Neural progenitor cell (in vitro differentiated cells): ENCODE measurements around the gene KLHDC8A.

Experiments used
- CTCF ChIP-seq: fragments of 200-600 bp; sonication (generic); IDR thresholded peaks from 2 replicates; pipeline ENCODE4 v1.5.1; 2017; ENCODE audit warnings: antibody characterized with exemption, mild to moderate bottlenecking
- EZH2 ChIP-seq: fragments of 200-600 bp; sonication (generic); IDR thresholded peaks from 2 replicates; pipeline ENCODE4 v1.6.1; 2017; ENCODE audit warnings: antibody characterized with exemption, mild to moderate bottlenecking, moderate library complexity

- TF ChIP-seq CTCF (no peak), EZH2 (no peak)
These were observed 3.1 kb downstream of the KLHDC8A start for GRCh38 chr1:205353612-205354011.
